A549 treated with AZD9567 at 1 μM for 4 hours (cell line): ENCODE results near the gene INTS1. TPM values are rescaled to one million over a fixed set of nuclear protein-coding genes. Genes with fewer than 3 reads are reported as not detected.

Experiments
- total RNA-seq: library from RNA; stranded (reverse); fragments of 200-300 nt; extraction: Qiagen RNA extraction; gene quantifications from 5 replicates; pipeline ENCODE4 v1.2.3, GENCODE V29; 2022; ENCODE audit not compliant: insufficient read depth

The INTS1 gene, protein sequence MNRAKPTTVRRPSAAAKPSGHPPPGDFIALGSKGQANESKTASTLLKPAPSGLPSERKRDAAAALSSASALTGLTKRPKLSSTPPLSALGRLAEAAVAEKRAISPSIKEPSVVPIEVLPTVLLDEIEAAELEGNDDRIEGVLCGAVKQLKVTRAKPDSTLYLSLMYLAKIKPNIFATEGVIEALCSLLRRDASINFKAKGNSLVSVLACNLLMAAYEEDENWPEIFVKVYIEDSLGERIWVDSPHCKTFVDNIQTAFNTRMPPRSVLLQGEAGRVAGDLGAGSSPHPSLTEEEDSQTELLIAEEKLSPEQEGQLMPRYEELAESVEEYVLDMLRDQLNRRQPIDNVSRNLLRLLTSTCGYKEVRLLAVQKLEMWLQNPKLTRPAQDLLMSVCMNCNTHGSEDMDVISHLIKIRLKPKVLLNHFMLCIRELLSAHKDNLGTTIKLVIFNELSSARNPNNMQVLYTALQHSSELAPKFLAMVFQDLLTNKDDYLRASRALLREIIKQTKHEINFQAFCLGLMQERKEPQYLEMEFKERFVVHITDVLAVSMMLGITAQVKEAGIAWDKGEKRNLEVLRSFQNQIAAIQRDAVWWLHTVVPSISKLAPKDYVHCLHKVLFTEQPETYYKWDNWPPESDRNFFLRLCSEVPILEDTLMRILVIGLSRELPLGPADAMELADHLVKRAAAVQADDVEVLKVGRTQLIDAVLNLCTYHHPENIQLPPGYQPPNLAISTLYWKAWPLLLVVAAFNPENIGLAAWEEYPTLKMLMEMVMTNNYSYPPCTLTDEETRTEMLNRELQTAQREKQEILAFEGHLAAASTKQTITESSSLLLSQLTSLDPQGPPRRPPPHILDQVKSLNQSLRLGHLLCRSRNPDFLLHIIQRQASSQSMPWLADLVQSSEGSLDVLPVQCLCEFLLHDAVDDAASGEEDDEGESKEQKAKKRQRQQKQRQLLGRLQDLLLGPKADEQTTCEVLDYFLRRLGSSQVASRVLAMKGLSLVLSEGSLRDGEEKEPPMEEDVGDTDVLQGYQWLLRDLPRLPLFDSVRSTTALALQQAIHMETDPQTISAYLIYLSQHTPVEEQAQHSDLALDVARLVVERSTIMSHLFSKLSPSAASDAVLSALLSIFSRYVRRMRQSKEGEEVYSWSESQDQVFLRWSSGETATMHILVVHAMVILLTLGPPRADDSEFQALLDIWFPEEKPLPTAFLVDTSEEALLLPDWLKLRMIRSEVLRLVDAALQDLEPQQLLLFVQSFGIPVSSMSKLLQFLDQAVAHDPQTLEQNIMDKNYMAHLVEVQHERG (N-terminal part only)
- 53.5 to 61.1 TPM (median 58.0 TPM) in 5 replicates for total RNA-seq

DNA sequence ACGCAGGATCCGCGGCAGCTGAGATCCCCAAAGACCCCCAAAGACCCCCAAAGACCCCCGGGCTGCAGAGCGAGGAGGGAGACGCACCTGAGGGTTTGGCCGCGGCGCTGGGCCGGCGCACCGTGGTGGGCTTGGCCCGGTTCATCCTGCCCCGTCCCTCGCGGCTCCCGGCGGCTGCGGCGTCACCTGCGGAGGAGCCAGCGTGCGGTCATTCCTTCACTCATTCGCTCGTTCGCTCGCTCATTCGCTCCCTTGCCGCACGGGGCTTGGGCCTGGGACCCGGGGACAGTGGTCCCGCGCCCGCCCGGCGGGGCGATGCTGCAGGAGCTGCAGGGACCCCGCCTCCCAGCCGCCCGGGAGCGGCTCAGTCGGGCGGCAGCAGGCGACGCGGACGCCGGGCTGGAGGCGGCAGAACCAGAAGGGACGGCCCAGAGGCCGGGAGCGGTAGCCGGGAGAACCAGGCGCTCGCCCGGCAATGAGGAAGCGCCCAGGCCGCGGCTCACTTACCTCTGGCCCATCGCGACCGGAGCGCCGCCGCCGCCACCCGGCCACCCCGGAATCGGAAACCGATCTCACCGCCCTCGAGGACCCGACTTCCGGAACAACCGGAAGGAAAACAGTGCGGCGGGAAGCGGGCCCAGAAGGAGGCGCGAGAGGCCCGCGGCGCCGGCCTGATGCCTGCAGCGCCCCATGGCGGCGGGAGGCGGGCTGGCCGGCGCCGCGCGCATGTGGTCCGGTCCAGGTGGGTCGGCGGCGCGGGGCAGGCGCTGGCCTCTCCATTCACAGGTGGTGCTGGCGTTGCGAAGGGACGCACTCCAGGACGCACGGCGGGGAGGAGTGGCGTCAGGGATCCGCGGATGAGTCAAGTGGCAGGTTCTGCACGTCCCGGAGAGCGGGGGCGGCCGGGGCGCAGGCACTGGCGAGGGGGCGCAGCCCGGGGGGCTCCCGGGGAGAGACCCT, at the start of gene INTS1:
INTS1 (minus strand) TSS at position 574 of the 960 bp plus-strand sequence; CDS start at position 145, 429 bp downstream.

DNA sequence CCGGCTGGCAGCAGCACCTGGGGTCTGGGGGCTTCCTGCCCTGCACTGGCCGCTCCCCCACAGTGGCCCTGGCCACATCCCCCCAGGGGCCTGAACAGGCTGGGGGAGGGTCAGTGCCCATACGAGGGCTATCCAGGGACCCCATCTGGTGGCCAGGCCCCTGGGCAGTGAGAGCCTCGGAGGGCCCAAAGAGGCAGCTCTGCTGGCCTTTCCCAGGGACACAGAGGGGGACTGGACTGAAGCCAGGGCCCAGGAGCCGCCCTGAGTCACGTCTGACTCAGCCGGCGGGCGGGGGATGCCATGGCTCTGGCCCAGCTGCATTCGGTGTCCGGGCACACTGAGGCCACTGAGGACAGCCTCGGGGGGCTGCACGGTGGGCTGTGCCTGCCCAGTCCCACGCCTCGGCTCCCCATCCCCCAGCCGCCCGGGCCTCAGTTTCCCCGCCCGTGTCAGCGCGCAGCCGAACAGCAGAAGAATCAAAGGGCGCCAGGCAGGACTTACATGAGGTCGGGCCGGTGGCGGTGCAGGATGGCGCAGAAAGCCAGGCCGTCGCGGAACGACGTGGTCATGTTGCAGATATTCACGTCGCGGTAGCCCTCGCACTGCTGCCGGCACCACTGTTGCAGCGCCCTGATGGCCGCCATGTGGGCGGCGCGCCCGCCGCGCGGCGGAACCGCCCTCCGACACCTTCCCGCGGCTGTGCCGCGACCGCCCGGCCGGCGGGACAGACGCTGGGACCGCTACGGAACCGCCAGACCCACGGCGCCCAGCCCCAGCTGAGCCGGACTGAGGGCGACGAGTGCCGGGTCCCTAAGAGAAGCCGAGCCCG, 45.3 kb downstream of the INTS1 start, which contains the start of gene MICALL2:
MICALL2 (minus strand) TSS at position 788 of the 829 bp plus-strand sequence; CDS start at position 644, 144 bp downstream.

Other genes with a start within 250 kb of the INTS1 start
- gene MICALL2, start 44.9 kb downstream of the INTS1 start, total RNA-seq, result 20.5 to 33.2 TPM (median 31.2 TPM) in 5 replicates
- gene MAFK, start 26.3 kb upstream of the INTS1 start, total RNA-seq, result 29.6 to 76.3 TPM (median 61.9 TPM) in 5 replicates
- gene TMEM184A, start 51.8 kb upstream of the INTS1 start, total RNA-seq, result 5.8 to 8.4 TPM (median 8.3 TPM) in 5 replicates
- gene PSMG3, start 65.6 kb upstream of the INTS1 start, total RNA-seq, result 45.3 to 96.7 TPM (median 91.3 TPM) in 5 replicates
- gene ELFN1, start 165.9 kb upstream of the INTS1 start, total RNA-seq, result 0.30 to 0.38 TPM (median 0.31 TPM) in 4 of 5 replicates, not detected in the other